Uterus (tissue), 2 donors: ENCODE measurements around the gene NLE1.

Experiments used
- POLR2A ChIP-seq, 2 donors: fragments of 450-650 bp; IDR thresholded peaks; one replicate each; pipeline ENCODE4 v1.6.1; 2016; ENCODE audit warnings: antibody characterized with exemption in 2 of 2, mild to moderate bottlenecking in 1 of 2, moderate library complexity in 1 of 2
- TF ChIP-seq, protein P1 (sequence below), 4 experiments: fragments of 200-600 bp in 2 of 4; fragments of 450-650 bp in 2 of 4; sonication (generic) in 2 of 4; IDR thresholded peaks; one replicate each; pipeline ENCODE4 v1.5.1; 2016 to 2019; ENCODE audit warnings: antibody characterized with exemption in 4 of 4, mild to moderate bottlenecking in 2 of 4, moderate library complexity in 1 of 4

DNA sequence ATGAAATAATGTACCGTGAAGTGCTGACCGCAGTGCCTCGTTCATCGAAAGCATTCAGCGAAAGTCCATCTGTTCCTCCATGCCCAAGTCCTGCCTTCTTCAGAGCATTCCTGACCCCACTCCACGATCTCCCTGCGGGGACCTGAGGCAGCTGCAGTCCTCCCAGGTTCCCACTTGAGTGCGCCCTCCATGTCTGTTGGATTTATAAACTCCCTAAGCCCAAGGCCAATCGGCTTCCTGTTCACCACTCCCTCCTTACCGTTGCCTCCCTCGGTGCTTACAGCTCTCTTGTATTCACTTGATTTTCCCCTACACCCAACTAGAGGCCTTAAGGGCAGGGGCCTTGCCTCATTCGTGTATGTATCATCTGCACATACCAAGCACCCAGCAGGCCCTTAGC lies 25.3 kb downstream of the NLE1 start:
- TF ChIP-seq, protein P1, sequence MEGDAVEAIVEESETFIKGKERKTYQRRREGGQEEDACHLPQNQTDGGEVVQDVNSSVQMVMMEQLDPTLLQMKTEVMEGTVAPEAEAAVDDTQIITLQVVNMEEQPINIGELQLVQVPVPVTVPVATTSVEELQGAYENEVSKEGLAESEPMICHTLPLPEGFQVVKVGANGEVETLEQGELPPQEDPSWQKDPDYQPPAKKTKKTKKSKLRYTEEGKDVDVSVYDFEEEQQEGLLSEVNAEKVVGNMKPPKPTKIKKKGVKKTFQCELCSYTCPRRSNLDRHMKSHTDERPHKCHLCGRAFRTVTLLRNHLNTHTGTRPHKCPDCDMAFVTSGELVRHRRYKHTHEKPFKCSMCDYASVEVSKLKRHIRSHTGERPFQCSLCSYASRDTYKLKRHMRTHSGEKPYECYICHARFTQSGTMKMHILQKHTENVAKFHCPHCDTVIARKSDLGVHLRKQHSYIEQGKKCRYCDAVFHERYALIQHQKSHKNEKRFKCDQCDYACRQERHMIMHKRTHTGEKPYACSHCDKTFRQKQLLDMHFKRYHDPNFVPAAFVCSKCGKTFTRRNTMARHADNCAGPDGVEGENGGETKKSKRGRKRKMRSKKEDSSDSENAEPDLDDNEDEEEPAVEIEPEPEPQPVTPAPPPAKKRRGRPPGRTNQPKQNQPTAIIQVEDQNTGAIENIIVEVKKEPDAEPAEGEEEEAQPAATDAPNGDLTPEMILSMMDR (IDR thresholded peaks at IDR 0.05): no peak
- no peak for TF ChIP-seq POLR2A (IDR thresholded peaks at IDR 0.05)
